ENCODE measurements around the gene RAD52.

RAD52 gene

GRCh38 chr12:879641-880040 lies 69.9 kb downstream of the RAD52 start:
- Histone ChIP-seq H3K27ac (no peak overlapping the region), H3K79me2 (no peaks in the 10 kb centered on the region), H3K4me1 (peaks cover 9% of the 10 kb centered on the region), H3K9ac (no peak overlapping the region), H2AFZ (no peak overlapping the region), H3K4me3 (ENCODE audit: low read depth, low read length) (no peak overlapping the region), H3K27me3 (ENCODE audit: control insufficient read depth, insufficient read depth, low read length) (no peaks in the 10 kb centered on the region), H3K9me3 (ENCODE audit: control insufficient read depth, low read length) (no peaks in the 10 kb centered on the region), H3K36me3 (ENCODE audit: control insufficient read depth, insufficient read depth, low read length) (no peaks in the 10 kb centered on the region), H3K4me2 (ENCODE audit: low read length) (no peak overlapping the region)
- TF ChIP-seq CTCF (IDR thresholded peaks at IDR 0.05): no peak

GRCh38 chr12:873954-874353 lies 75.5 kb downstream of the RAD52 start:
- Histone ChIP-seq H2AFZ (no peak overlapping the region), H3K27ac (no peak overlapping the region), H3K9me3 (ENCODE audit: control insufficient read depth, low read length) (no peaks in the 10 kb centered on the region), H3K36me3 (ENCODE audit: control insufficient read depth, insufficient read depth, low read length) (no peaks in the 10 kb centered on the region), H3K4me2 (ENCODE audit: low read length) (no peak overlapping the region), H3K4me1 (no peaks in the 10 kb centered on the region), H3K27me3 (ENCODE audit: control insufficient read depth, insufficient read depth, low read length) (no peaks in the 10 kb centered on the region), H3K9ac (no peak overlapping the region), H3K79me2 (no peaks in the 10 kb centered on the region), H3K4me3 (ENCODE audit: low read depth, low read length) (no peak overlapping the region)
- no peak for TF ChIP-seq CTCF (IDR thresholded peaks at IDR 0.05)

- Histone ChIP-seq H2AFZ (no peak overlapping the region), H3K36me3 (ENCODE audit: control insufficient read depth, insufficient read depth, low read length) (no peaks in the 10 kb centered on the region), H3K27me3 (ENCODE audit: control insufficient read depth, insufficient read depth, low read length) (no peaks in the 10 kb centered on the region), H3K4me1 (no peaks in the 10 kb centered on the region), H3K79me2 (no peaks in the 10 kb centered on the region), H3K4me2 (ENCODE audit: low read length) (no peak overlapping the region), H3K9me3 (ENCODE audit: control insufficient read depth, low read length) (no peaks in the 10 kb centered on the region), H3K9ac (no peak overlapping the region), H3K27ac (no peak overlapping the region), H3K4me3 (ENCODE audit: low read depth, low read length) (no peak overlapping the region)
- TF ChIP-seq CTCF (IDR thresholded peaks at IDR 0.05): no peak
Measured at GRCh38 chr12:870378-870777, 79.1 kb downstream of the RAD52 start.

- no peak overlapping the region for H3K27ac ChIP-seq
- no peaks in the 10 kb centered on the region for H3K36me3 ChIP-seq (ENCODE audit: control insufficient read depth, insufficient read depth, low read length)
- H2AFZ ChIP-seq: no peak overlapping the region
- no peaks in the 10 kb centered on the region for H3K9me3 ChIP-seq (ENCODE audit: control insufficient read depth, low read length)
- TF ChIP-seq CTCF (IDR thresholded peaks at IDR 0.05): no peak
- H3K27me3 ChIP-seq (ENCODE audit: control insufficient read depth, insufficient read depth, low read length): no peaks in the 10 kb centered on the region
- H3K4me3 ChIP-seq (ENCODE audit: low read depth, low read length): no peak overlapping the region
- H3K9ac ChIP-seq: no peak overlapping the region
- H3K4me2 ChIP-seq (ENCODE audit: low read length): no peak overlapping the region
- H3K79me2 ChIP-seq: no peaks in the 10 kb centered on the region
- H3K4me1 ChIP-seq: no peaks in the 10 kb centered on the region
Measured at GRCh38 chr12:868722-869121, 80.8 kb downstream of the RAD52 start.

- H3K4me1 ChIP-seq: no peaks in the 10 kb centered on the region
- no peak overlapping the region for H3K27ac ChIP-seq
- no peaks in the 10 kb centered on the region for H3K36me3 ChIP-seq (ENCODE audit: control insufficient read depth, insufficient read depth, low read length)
- no peaks in the 10 kb centered on the region for H3K79me2 ChIP-seq
- H3K9ac ChIP-seq: no peak overlapping the region
- no peaks in the 10 kb centered on the region for H3K9me3 ChIP-seq (ENCODE audit: control insufficient read depth, low read length)
- no peak for TF ChIP-seq CTCF (IDR thresholded peaks at IDR 0.05)
- H2AFZ ChIP-seq: no peak overlapping the region
- H3K27me3 ChIP-seq (ENCODE audit: control insufficient read depth, insufficient read depth, low read length): no peaks in the 10 kb centered on the region
- no peak overlapping the region for H3K4me2 ChIP-seq (ENCODE audit: low read length)
- no peak overlapping the region for H3K4me3 ChIP-seq (ENCODE audit: low read depth, low read length)
Measured at GRCh38 chr12:867905-868304, 81.6 kb downstream of the RAD52 start.

Measured in parathyroid adenoma (tissue), 2 donors.